ENCODE data around the gene CAPN11. TPM values are rescaled to one million over a fixed set of nuclear protein-coding genes. Genes with fewer than 3 reads are reported as not detected.

CAPN11 gene
- total and polyA plus RNA-seq, 12 donors = 0.09 to 0.72 (median 0.32) TPM; not detected in 4

GRCh38 chr6:44133003-44133931 lies 25.4 kb upstream of the CAPN11 start:
- no peaks in the 10 kb centered on the region for H3K9me3 ChIP-seq
- no peaks in the 10 kb centered on the region for H3K27me3 ChIP-seq
- DNase-seq (peak; percentile 51 to 52), ATAC-seq (peak; percentile 72 to 90 (median 80))
- H3K36me3 ChIP-seq = peaks cover 0 to 42% (median 18%) of the 10 kb centered on the region in 9 donors
- 37 to 46% methylated on average over 9 of the region's 9 CpGs for WGBS, 2 donors
- H3K4me3 ChIP-seq = peak overlapping the region in 5 of 10 donors; percentile 1 to 28 (median 26)
- no peak for TF ChIP-seq CTCF (IDR thresholded peaks at IDR 0.05)
- H3K27ac ChIP-seq = peak overlapping the region in 6 of 10 donors; percentile 31 to 57 (median 41)
- intact Hi-C loops (cut with DNase I) = loop anchor here in 2 of 10 donors (5.0 kb wide), 1 partner anchor 36 kb away; no protein-coding TSS in a partner anchor
- peaks cover 2 to 37% (median 16%) of the 10 kb centered on the region in 9 donors for H3K4me1 ChIP-seq

- DNase-seq = no peak
- H3K4me1 ChIP-seq = peaks cover 0 to 28% (median 11%) of the 10 kb centered on the region in 9 donors
- no peak overlapping the region for H3K27ac ChIP-seq
- 90 to 92% methylated on average over 12 of the region's 12 CpGs for WGBS, 2 donors
- intact Hi-C loops (cut with DNase I) = loop anchor here in 2 of 10 donors (5.0 kb wide), 1 partner anchor 37 kb away; no protein-coding TSS in a partner anchor
- no peaks in the 10 kb centered on the region for H3K9me3 ChIP-seq
- no peak for ATAC-seq
- TF ChIP-seq CTCF (IDR thresholded peaks at IDR 0.05) = no peak
- H3K4me3 ChIP-seq = no peak overlapping the region
- peaks cover 0 to 51% (median 18%) of the 10 kb centered on the region in 9 donors for H3K36me3 ChIP-seq
- H3K27me3 ChIP-seq = no peaks in the 10 kb centered on the region
Observed at GRCh38 chr6:44133981-44134711, 24.5 kb upstream of the CAPN11 start.

GRCh38 chr6:44135173-44135758 lies 23.4 kb upstream of the CAPN11 start:
- no peak for TF ChIP-seq CTCF (IDR thresholded peaks at IDR 0.05)
- peaks cover 0 to 62% (median 22%) of the 10 kb centered on the region in 9 donors for H3K36me3 ChIP-seq
- no peak for ATAC-seq
- no peak overlapping the region for H3K4me3 ChIP-seq
- H3K4me1 ChIP-seq = peaks cover 0 to 21% (median 11%) of the 10 kb centered on the region in 9 donors
- H3K9me3 ChIP-seq = no peaks in the 10 kb centered on the region
- no peak for DNase-seq
- H3K27me3 ChIP-seq = no peaks in the 10 kb centered on the region
- no peak overlapping the region for H3K27ac ChIP-seq
- intact Hi-C loops (cut with DNase I) = loop anchor here in 1 of 10 donors (5.0 kb wide), 1 partner anchor 33 kb away; no protein-coding TSS in a partner anchor
- WGBS, 2 donors = 85 to 90% methylated on average over 10 of the region's 10 CpGs

- no peak for ATAC-seq
- H3K9me3 ChIP-seq = no peaks in the 10 kb centered on the region
Observed at GRCh38 chr6:44135875-44136274, 22.7 kb upstream of the CAPN11 start.

More at GRCh38 chr6:44135875-44136274, 22.7 kb upstream of the CAPN11 start:
- WGBS, 2 donors = 88 to 97% methylated on average over 7 of the region's 7 CpGs
- Histone ChIP-seq H3K36me3 (peaks cover 0 to 68% (median 28%) of the 10 kb centered on the region in 9 donors), H3K4me3 (no peak overlapping the region), H3K4me1 (peaks cover 0 to 20% (median 11%) of the 10 kb centered on the region in 9 donors), H3K27me3 (no peaks in the 10 kb centered on the region), H3K27ac (no peak overlapping the region)
- no peak for TF ChIP-seq CTCF (IDR thresholded peaks at IDR 0.05)
- intact Hi-C loops (cut with DNase I) = loop anchor here in 1 of 10 donors (5.0 kb wide), 1 partner anchor 34 kb away; no protein-coding TSS in a partner anchor
- no peak for DNase-seq

Measured in heart right ventricle (tissue), 16 donors.